NCI-H345 (cell line): ENCODE data around the gene MYF6.

Source experiments
- DNase-seq: peaks from one replicate; lab custom pipeline; 2025; lab: John Stamatoyannopoulos, UW

MYF6 gene

DNA sequence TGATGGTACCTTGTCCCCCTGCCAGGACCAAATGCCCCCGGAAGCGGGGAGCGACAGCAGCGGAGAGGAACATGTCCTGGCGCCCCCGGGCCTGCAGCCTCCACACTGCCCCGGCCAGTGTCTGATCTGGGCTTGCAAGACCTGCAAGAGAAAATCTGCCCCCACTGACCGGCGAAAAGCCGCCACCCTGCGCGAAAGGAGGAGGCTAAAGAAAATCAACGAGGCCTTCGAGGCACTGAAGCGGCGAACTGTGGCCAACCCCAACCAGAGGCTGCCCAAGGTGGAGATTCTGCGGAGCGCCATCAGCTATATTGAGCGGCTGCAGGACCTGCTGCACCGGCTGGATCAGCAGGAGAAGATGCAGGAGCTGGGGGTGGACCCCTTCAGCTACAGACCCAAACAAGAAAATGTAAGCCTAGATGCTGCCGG, 410 bp downstream of the MYF6 start:
- no peak for DNase-seq

DNA sequence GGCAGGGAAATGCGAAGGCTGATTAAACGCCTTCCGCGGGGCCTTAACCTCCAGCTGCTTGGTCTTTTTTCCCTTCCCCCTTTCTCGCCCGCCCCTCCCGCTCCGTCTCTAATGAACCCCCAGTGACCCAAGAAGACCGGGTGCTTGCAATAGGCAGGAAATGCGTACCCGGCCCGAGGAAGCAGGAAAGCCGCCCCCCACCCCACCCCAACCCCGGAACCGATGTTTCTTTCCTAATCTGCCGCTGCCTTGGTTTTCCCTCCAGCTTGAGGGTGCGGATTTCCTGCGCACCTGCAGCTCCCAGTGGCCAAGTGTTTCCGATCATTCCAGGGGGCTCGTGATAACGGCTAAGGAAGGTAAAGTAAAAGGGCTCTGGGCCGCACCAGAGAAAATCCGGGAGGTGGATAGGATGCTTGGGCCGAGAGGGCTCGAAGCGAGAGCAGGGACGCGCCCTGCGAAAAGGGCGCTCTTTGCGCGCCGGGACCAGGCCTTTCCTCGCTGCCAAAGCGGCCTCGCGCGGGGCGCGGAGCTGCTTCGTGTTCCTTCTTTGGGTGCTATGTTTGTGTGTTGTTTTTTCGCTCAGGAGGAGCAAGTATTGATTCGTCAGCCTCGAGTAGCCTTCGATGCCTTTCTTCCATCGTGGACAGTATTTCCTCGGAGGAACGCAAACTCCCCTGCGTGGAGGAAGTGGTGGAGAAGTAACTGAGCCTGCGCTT, 983 bp downstream of the MYF6 start:
- no peak for DNase-seq

DNA sequence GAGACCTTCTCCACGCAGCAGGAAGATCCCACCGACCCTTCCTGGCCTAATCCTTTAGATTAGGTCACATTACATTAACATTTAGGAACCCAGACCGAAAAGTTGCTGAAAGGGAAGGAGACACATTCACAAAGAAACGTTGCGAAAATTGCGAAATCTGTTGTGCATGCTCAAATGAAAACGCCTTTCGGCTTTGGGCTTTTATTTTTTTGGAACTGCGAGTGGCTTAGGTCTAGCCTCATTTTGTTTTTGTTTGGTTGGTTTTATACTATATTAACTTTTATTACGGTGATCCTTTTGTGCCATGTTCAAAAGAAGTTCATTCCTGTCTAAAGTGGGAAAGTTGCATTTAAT, 1.5 kb downstream of the MYF6 start:
- no peak for DNase-seq

DNA sequence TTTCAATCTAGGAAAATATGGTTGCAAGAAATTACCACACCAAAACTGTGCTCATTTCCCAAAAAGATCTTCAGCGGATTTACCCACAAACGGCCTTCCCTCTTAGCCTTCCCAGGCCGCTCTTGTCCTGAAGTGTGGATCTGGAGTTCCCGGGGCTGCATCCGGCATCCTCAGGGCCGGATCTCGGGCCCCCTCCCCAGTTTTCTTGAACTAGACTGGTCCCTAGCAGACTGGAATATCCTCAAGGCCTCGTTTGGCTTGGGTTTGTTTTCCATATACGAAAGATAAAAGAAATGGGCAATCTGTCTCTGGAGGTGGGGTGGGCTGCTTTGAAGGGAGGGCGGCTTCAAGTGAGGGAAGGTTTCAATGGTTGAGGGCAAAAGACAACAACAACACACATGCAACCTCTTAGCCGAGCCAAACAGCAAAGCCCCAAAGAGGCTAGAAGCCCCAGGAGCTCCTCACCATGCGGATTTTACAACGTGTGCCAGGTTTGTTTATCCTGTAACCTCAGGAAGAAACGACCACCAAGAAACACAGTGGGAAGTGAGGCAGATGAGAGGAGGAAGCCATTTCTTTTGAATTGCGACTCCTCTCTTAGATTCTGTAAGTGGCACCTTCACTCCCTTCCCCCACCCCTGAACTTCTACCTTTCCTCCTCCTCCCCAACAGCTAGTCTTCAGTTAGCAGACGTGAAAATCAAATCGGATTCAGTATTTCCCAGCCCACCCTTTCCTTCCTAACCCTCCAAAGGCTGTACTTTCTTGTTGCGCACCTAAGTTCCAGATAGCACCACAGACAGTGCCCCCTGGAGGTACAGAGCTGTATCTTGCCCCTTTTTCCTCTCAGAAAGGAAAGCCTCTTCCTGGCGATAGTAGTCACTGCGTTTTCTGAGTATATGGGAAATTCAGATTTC, 2.6 kb downstream of the MYF6 start:
- DNase-seq = no peak

DNA sequence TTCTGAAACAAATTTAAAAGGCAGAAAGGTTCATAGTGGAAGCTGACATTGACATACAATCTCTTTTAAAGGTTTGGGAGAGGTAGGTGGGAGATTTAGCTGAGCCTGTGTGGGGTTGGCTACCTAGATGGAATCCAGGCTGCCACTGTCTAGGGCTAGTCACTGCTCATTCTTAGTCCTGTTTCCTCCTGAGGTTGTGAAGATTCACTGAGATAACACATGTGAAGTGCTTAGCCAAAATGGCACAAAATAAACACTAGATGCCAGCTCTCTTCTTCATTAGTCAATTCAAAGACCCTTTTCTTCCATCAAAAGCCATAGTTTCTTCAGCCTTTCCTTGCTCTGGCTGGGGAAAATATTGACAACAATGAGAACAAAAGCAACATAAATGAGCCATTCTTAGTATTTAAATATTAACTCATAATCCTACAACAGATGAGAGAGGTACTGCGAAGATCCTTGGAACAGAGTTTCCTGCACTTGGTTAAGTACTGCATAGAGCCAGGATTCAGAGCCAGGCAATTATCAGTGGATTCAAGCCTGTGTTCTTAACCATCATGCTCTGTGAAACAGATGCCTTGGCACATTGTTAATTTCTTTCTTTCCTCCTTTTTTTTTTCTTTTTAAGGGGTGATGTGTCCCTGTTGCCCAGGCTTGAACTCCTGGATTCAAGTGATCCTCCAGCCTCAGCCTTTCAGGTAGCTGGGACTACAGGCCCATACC, 3.5 kb downstream of the MYF6 start:
- no peak for DNase-seq

DNA sequence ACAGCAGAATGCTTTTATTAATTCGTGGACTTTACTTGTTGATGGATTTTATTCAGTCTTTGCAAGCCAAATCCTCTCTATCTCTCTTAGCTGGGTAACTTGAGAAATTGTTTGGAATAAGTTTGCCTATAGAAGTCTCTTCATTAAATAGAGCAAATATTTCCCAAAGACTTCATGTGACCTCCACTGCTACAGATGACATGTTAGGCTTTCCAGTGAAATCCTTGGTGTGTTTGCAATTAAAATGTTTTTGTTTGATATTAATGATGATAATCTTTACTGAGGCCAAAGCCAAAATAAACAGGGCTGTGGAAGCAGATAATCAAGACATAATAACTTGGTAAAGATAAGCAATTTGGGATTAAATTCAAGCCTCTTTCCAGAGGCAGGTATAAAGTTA, 4.4 kb downstream of the MYF6 start:
- no peak for DNase-seq

DNA sequence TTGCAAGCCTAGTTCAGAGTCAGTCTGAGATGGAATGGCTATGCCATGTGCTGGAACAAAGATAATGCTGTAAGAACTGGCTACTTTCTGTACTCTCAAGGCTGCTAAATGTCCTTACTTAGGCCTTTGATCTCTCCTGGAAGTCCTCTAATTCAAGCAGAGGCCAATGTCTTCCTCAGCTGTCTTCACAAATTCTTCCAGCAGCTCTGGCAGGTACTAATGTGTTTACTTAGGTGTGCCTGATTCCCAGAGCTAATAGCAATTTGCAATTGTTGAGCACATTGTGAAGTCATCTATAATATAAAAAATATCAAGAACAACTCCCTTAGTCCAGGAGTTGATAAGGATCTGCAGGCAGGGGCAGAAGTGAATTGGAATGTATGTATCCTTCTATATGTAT, 5.4 kb downstream of the MYF6 start:
- DNase-seq = no peak

DNA sequence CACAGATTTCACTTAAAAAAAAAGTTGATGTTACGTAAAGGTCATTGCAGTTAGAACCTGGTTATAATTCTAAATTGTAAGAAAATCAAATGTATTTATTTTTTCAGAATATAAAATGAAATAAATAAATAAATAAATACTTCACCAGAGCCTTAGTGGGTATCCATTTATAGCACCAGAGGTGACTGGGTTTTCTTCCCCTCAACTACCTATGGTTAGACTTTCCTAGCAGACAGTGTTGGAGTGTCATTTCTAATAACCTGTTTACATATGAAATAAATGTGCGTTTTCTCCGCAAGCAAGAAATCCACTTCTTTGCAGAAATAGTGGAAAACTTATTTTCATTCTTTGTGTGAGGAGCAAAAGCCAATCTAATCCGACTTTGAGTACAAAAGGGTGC, 6.0 kb downstream of the MYF6 start:
- DNase-seq = no peak

DNA sequence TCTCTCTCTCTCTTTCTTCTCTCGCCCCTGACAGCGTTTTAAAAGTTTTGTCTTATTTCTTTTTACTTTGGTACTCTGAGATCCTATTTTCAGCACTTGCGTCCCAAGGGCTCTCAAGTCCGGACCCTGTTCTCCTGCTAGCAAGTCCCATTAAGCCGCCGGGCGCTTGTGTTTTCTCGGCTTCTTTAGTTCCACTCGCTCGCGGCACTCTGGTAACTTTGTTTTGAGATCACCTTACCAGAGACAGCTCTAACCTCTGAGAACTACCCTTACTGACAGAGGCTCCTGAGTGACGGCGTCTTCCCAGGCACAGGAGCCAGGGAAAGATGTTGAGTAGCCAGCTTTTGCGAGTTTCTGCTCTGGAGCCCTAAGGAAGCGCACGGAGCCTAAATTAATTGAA, 6.6 kb downstream of the MYF6 start:
- no peak for DNase-seq

DNA sequence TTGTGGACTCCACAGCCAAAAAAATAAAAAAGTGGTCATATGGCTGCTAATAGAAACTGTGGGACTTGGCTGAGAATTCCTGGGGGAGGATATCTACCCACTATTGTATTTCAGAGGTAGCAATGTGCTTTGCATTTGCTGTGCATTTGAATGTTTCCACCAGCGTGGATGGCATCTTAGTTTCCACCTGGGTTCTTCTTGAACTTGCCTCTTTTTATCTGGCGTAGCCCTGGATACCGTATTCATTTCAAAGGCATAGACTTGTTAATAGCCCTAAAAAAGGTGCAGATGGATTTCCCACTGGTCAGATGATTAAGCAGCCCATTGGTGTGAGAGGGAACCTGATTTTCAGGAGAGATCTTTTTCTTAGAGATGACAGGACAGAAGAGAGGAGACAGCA, 7.4 kb downstream of the MYF6 start:
- no peak for DNase-seq

DNA sequence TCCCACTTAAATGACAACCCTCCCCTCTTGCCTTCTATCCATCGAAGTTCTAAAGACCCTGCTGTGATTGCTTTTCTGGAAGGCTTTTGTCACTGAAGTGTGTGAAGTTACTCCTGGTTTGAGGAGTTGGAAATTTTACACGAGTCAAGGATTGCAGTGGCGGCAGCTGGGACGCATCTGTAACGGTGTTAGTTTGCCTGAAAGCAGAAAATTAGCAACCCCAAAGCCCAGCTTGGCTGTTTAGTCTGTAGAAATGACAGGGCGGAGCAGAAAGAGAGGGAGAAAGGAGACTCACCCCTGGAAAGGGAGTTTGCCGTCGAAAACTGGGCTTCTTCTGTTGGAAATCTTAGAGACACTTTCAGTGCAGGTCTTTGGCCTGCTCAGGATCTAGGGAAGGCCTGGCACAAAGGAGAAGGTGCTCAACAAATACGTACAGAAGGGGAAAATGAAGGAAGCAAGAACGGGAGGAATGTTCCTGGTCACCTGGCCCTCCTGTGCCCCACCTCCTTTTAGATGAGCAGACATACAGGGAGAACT, 8.3 kb downstream of the MYF6 start:
- no peak for DNase-seq

DNA sequence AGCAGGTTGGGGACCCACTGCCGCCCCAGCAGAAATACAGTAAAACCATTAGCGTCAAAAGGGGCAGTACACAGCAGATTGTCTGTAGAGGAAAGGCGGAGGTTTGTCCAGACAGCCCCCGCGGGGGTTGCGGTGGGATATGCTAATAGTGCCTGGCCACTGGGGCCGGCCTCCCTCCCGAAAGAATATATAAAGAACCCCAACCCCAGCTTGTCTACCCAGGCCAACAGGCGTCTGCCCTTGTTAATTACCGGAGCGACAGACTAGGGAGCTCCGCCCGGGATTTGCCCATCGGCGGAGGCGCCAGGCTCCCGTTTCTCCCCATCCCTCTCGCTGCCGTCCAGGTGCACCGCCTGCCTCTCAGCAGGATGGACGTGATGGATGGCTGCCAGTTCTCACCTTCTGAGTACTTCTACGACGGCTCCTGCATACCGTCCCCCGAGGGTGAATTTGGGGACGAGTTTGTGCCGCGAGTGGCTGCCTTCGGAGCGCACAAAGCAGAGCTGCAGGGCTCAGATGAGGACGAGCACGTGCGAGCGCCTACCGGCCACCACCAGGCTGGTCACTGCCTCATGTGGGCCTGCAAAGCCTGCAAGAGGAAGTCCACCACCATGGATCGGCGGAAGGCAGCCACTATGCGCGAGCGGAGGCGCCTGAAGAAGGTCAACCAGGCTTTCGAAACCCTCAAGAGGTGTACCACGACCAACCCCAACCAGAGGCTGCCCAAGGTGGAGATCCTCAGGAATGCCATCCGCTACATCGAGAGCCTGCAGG, 9.4 kb downstream of the MYF6 start, which contains the start of gene MYF5:
Gene MYF5 (plus strand): TSS at position 217 of the 774 bp plus-strand sequence. CDS start 152 bp downstream, at position 369.
- DNase-seq = no peak

DNA sequence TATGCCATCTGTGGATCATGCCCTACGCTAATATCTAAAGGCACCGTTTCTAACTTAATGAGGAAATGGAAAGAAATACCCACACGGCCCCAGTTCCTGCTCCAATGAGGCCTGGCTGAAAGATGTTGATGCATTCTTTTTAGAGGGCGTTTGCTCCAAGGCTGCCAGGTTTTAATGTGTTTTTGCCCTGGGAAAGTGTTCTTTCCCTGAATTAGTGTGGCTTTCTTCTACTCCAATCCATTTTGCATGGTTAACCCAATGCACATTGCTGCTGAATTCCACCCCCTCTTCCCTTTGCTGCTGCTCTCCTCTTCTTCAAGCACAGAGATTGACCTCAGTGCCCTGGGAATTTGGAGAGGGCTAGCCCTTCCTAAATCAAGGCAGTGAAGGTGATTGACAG, 10.4 kb downstream of the MYF6 start:
- DNase-seq = no peak

DNA sequence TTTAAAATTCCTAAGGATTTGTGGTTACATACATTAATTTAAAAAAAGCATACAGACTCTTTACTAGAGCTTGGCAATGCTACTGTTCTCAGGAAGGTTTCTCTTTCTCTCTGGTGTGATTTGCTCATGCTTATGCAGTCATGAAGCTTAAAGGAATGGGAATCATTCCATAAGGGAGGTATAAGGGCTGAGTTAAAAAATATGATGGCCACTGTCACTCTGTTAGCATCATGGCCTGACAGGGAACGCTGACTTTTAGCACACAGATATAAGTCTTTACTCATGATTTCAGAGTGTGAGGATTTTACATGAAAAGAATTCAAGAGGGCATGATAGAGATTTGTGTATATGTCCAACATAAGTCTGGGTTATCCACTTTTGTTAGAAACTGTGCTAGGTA, 13.1 kb downstream of the MYF6 start:
- no peak for DNase-seq

DNA sequence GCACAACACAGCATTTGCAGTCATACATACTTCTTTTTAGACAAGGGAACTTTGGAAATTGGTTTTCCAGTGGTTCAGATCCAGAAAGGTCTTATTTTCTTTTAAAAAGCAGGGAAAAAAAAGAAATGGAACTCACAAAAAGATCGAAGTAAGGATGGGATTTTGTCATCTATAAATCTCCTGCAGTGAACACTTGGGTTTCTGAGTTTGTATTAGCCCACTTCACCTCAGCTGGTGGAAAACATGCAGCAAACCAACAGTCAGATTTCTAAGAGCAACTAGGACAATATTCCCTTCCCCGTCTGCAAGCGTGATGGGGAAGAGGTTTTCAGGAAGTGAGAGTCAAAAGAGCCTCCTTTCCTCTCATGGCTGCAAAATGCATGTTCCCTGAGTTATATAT, 13.9 kb downstream of the MYF6 start:
- DNase-seq = no peak

DNA sequence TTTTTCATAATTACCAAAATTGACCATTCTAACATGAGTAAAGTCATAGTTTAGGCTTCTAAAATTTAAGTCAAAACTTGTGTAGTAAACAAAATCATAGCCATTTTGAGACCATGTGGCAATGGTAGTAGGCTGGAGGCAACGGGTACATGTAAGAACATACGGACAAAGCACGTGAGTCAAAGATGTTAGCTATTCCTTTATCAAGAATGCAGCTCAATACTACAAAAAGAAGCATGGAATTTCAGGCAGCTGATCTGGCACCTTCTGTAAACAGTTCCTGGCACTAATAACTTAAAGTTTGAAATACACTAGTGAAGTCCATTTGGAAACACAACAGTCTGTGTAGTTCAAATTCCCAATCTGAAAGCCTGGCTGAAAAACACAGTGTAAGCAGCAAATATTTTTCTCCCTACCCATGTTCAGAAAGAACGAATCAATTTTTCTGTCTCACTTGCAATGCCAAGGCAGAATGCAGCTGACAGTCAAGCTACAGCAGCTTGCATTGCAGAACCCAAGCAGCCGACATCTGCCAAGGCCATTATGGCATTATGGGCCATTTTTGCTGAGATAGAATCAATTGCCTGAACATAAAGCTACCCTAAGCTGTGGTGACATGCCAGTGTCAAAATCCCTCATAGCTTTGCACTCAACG, 38.5 kb downstream of the MYF6 start:
- DNase-seq = no peak

DNA sequence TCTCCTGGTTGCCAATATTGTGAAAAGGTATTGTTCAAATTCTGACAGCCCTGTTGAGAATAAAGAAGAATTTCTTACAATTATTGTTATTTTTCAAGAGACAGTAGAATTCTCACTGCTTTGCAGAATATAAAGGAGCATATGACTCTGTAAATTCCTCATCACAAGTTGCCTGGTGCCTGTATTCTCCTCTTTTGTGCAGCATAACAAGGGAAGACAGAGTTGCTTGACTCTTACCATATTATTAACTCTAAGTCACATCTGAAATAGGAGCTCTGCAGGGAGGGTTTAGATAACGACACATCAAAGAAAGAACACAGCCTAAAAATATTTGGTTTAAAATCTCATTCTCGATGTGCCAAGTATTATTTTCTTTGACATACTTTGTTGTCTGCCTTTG, 40.4 kb downstream of the MYF6 start:
- no peak for DNase-seq

DNA sequence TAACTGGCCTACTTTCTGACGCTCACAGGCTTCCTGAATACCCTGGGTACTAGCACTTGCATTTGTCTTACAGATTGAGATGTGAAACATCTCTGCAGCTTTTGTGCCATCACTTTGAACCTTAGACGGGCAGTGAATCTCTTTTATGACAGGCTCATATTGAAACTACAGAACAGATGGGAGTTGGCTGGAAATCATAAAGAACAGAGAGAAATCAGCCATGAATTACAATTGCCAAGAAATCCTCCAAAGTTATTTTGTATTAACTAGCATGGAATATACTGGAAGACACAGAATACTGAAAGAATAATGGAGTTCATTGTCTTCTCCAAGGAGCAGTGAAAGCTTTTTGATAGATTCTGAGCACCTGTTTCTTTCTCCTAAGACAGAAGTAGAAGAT, 42.0 kb downstream of the MYF6 start:
- no peak for DNase-seq

DNA sequence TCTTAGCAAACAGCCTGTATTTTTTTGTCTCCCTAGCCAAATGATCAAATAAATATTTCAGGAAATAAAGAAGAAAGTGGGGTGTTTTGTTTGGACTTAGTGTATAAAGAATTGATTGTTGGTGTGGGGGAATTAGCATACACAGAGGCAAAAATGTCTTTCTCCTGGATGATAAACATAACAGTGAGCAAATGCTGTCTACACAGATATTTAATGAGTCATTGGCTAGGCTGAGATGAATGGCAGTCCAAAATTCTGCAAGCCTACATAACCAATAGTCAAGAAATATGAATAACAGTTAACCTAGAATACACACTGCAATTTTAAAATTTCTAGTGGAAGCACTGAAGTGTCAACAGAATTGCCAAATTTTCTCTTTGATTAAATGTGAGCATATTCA, 45.0 kb downstream of the MYF6 start:
- DNase-seq = no peak

DNA sequence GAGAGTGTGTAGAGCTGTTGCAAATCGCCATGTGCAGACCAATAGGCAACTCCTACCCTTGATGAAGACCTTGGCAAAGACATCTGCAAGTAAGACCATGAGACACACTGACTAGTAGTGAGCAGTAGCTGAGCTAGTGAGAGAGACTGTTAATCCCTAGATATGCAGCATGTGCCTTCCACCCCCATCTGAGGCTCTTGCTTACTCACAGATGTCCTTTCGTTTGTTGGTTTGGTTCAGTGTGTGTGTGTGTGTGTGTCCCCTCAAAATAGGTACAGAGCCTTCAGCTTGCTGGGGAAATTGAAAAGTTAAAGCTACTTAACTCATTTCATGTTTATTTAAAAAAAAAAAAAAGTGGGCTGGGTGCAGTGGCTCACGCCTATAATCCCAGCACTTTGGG, 46.8 kb downstream of the MYF6 start:
- DNase-seq = no peak

DNA sequence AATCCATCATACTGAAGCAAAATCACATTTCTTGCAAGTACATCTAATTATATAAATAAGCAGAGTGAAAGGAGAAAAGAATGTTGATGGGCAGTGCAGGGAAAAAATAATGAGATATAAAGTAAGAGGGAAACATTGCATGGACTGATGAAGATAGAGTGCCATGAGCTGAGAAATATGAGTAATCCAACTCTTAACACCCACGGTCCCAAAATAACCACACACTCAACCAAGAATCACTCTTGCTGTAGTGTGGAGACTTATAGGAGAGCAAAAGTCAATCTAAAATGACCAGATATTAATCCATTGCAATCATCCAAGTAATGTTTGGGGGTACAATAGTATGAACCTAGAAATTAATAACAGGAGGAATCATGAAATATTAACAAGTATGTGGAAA, 49.4 kb downstream of the MYF6 start:
- DNase-seq = no peak
